HG02885 (cell line): ENCODE measurements around the gene MPPED1.

ENCODE experiments used
- ATAC-seq: cut with Tn5 transposase; IDR thresholded peaks from one replicate; pipeline ENCODE4 v1.9.1; 2021; ENCODE audit warnings: mild to moderate bottlenecking; ENCODE audit not compliant: unreplicated experiment, poor library complexity

Gene MPPED1

GRCh38 chr22:43473031-43473430 lies 61.2 kb downstream of the MPPED1 start:
- no peak for ATAC-seq

- no peak for ATAC-seq
These were observed 61.6 kb downstream of the MPPED1 start for GRCh38 chr22:43473441-43473840.

GRCh38 chr22:43474161-43475101 lies 62.6 kb downstream of the MPPED1 start:
- ATAC-seq: no peak

GRCh38 chr22:43475549-43476076 lies 63.8 kb downstream of the MPPED1 start:
- ATAC-seq: no peak

GRCh38 chr22:43476341-43476740 lies 64.5 kb downstream of the MPPED1 start:
- ATAC-seq: no peak

- no peak for ATAC-seq
These were observed 65.2 kb downstream of the MPPED1 start for GRCh38 chr22:43476751-43477725.

GRCh38 chr22:43477966-43478365 lies 66.2 kb downstream of the MPPED1 start:
- no peak for ATAC-seq

GRCh38 chr22:43478621-43479300 lies 66.9 kb downstream of the MPPED1 start:
- no peak for ATAC-seq

- no peak for ATAC-seq
These were observed 67.6 kb downstream of the MPPED1 start for GRCh38 chr22:43479301-43479950.

GRCh38 chr22:43479962-43480361 lies 68.1 kb downstream of the MPPED1 start:
- no peak for ATAC-seq

- ATAC-seq: no peak
These were observed 69.9 kb downstream of the MPPED1 start for GRCh38 chr22:43481568-43482317.

GRCh38 chr22:43482318-43482625 lies 70.5 kb downstream of the MPPED1 start:
- no peak for ATAC-seq

GRCh38 chr22:43483266-43483665 lies 71.5 kb downstream of the MPPED1 start:
- no peak for ATAC-seq

- ATAC-seq: no peak
These were observed 71.9 kb downstream of the MPPED1 start for GRCh38 chr22:43483669-43484068.

- ATAC-seq: no peak
These were observed 72.4 kb downstream of the MPPED1 start for GRCh38 chr22:43484227-43484626.

GRCh38 chr22:43485502-43486089 lies 73.8 kb downstream of the MPPED1 start:
- ATAC-seq: no peak

- ATAC-seq: no peak
These were observed 75.7 kb downstream of the MPPED1 start for GRCh38 chr22:43487311-43488030.
